ENCODE measurements around the gene ANKHD1. TPM values are rescaled to one million over a fixed set of nuclear protein-coding genes. Genes with fewer than 3 reads are reported as not detected.
"Not testable (repeated sequence)": the region's sequence is repeated elsewhere in the genome, so short reads cannot be mapped to it uniquely, and the experiment has no call there.

Gene ANKHD1
- total and polyA plus RNA-seq, 2 experiments from 2014 or later = 26.1 to 27.9 TPM

DNA sequence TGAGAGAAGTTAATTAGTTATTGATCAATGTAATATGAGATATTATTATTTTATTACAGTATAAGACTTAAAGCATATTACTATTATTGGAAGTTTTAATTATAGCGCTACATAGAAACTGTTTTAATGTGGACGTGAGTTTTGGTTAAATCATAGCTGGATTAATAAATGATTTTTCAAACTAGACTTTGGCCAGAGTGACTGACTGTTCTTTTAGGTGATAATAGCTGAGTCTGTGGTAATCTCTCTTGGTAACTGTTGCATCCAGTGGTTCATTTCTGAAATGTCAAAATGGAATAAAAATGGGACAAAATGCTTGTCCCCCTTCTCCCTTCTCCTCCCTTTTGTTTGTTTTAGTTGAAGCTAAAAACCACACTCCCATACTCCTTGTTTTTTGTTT, 28.1 kb downstream of the ANKHD1 start:
- Histone ChIP-seq H3K36me3 (ENCODE audit: low read depth) (no peaks in the 10 kb centered on the region), H3K9ac (no peak overlapping the region), H3K4me2 (ENCODE audit: unreplicated experiment) (no peak overlapping the region), H3K79me2 (ENCODE audit: insufficient read depth) (peaks cover 86% of the 10 kb centered on the region), H3K9me3 (ENCODE audit: low read depth) (no peaks in the 10 kb centered on the region), H3F3A (ENCODE audit: insufficient read depth) (peaks cover 11% of the 10 kb centered on the region; the same call in 1 of the 2 replicates), H3K27me3 (replicated peaks; ENCODE audit: insufficient read depth) (no peaks in the 10 kb centered on the region), H3K27ac (no peak overlapping the region), H3K4me3 (no peak overlapping the region), H4K20me1 (ENCODE audit: insufficient read depth) (no peaks in the 10 kb centered on the region), H3K9me2 (ENCODE audit: insufficient read depth) (no peaks in the 10 kb centered on the region), H3K4me1 (ENCODE audit: insufficient read depth) (no peaks in the 10 kb centered on the region), H2AFZ (no peak overlapping the region)
- WGBS, 2 experiments (ENCODE audit: low coverage in 1 of 2, low lambda C conversion rate in 2 of 2, missing lambda C conversion rate in 2 of 2) = 97 to 98% methylated on average over 2 of the region's 2 CpGs
- DNase-seq = no peak
- in situ Hi-C loops (cut with MboI) = no loop called here
- TF ChIP-seq EZH2phosphoT487 (IDR thresholded peaks at IDR 0.05; ENCODE audit: insufficient read depth, low read depth) (no peak), EZH2 (IDR thresholded peaks at IDR 0.05; ENCODE audit: insufficient read depth, poor library complexity, severe bottlenecking) (no peak)

DNA sequence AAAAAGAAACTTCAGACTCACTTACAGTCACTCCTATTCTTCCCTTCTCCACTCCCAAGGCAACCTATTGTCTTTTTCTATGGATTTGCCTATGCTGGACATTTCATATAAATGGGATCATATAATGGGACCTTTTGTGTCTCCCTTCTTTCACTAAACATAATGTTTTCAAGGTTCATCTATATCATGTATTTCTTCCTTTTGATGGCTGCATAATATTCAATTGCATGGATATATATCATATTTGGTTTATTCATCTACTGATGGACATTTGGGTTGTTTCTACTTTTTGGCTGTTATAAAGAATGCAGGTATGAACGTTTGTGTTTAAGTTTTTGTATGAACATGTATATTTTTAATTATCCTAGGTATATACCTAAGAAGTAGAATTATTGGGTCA, 30.6 kb downstream of the ANKHD1 start:
- Histone ChIP-seq H3F3A (ENCODE audit: insufficient read depth) (peaks cover 11% of the 10 kb centered on the region; the same call in 1 of the 2 replicates), H3K27me3 (replicated peaks; ENCODE audit: insufficient read depth) (no peaks in the 10 kb centered on the region), H3K36me3 (ENCODE audit: low read depth) (peaks cover 7% of the 10 kb centered on the region; the same call in 1 of the 2 replicates), H3K9me2 (ENCODE audit: insufficient read depth) (no peaks in the 10 kb centered on the region), H3K4me1 (ENCODE audit: insufficient read depth) (no peaks in the 10 kb centered on the region), H3K4me3 (no peak overlapping the region), H3K9me3 (ENCODE audit: low read depth) (no peaks in the 10 kb centered on the region), H3K9ac (no peak overlapping the region), H3K27ac (no peak overlapping the region), H3K4me2 (ENCODE audit: unreplicated experiment) (no peak overlapping the region), H4K20me1 (ENCODE audit: insufficient read depth) (0 out of 2 replicates have a peak, but pooled peaks cover 3% of the 10 kb centered on the region), H2AFZ (no peak overlapping the region), H3K79me2 (ENCODE audit: insufficient read depth) (peaks cover 89% of the 10 kb centered on the region)
- in situ Hi-C loops (cut with MboI) = no loop called here
- DNase-seq = no peak
- WGBS, 2 experiments (ENCODE audit: low coverage in 1 of 2, low lambda C conversion rate in 2 of 2, missing lambda C conversion rate in 2 of 2) = 42 to 51% methylated on average over 1 of the region's 1 CpG
- TF ChIP-seq EZH2phosphoT487 (IDR thresholded peaks at IDR 0.05; ENCODE audit: insufficient read depth, low read depth) (no peak), EZH2 (IDR thresholded peaks at IDR 0.05; ENCODE audit: insufficient read depth, poor library complexity, severe bottlenecking) (no peak)

DNA sequence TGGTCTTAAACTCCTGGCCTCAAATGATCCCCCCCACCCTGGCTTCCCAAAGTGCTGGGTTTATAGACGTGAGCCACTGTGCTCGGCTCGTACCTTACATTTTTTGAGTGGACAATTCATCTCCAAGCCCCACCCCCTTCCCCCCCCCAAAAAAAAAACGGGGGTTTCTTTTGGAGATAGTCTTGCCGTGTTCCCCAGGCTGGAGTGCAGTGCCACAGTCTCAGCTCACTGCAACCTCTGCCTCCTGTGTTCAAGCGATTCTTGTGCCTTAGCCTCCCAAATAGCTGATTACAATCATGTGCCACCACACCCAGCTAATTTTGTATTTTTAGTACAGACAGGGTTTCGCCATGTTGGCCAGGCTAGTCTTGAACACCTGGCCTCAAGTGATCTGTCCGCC, 31.3 kb downstream of the ANKHD1 start:
- 86 to 87% methylated on average over 5 to 8 of the region's 8 CpGs for WGBS, 2 experiments (ENCODE audit: low coverage in 1 of 2, low lambda C conversion rate in 2 of 2, missing lambda C conversion rate in 2 of 2)
- peaks cover 96% of the 10 kb centered on the region for H3K79me2 ChIP-seq (ENCODE audit: insufficient read depth)
- H3K9me3 ChIP-seq (ENCODE audit: low read depth) = no peaks in the 10 kb centered on the region

DNA sequence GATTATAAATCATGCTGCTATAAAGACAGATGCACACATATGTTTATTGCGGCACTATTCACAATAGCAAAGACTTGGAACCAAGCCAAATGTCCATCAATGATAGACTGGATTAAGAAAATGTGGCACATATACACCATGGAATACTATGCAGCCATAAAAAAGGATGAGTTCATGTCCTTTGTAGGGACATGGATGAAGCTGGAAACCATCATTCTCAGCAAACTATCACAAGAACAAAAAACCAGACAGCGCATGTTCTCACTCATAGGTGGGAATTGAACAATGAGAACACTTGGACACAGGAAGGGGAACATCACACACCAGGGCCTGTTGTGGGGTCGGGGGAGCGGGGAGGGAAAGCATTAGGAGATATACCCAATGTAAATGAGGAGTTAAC, 55.7 kb downstream of the ANKHD1 start:
- H3K4me3 ChIP-seq; H3K9ac ChIP-seq; H3K79me2 ChIP-seq (ENCODE audit: insufficient read depth); H3F3A ChIP-seq (ENCODE audit: insufficient read depth); H3K27me3 ChIP-seq (replicated peaks; ENCODE audit: insufficient read depth); H3K4me2 ChIP-seq (ENCODE audit: unreplicated experiment); H3K27ac ChIP-seq; in situ Hi-C loops (cut with MboI); H4K20me1 ChIP-seq (ENCODE audit: insufficient read depth); DNase-seq; H3K9me2 ChIP-seq (ENCODE audit: insufficient read depth); H2AFZ ChIP-seq; H3K4me1 ChIP-seq (ENCODE audit: insufficient read depth); H3K9me3 ChIP-seq (ENCODE audit: low read depth): not testable (repeated sequence)
- WGBS, 2 experiments (ENCODE audit: low coverage in 1 of 2, low lambda C conversion rate in 2 of 2, missing lambda C conversion rate in 2 of 2) = 90 to 99% methylated on average over 4 of the region's 4 CpGs
- peaks cover 17% of the 10 kb centered on the region; the same call in 1 of the 2 replicates for H3K36me3 ChIP-seq (ENCODE audit: low read depth)

More for the DNA sequence above, 31.3 kb downstream of the ANKHD1 start:
- Histone ChIP-seq H3K36me3 (ENCODE audit: low read depth) (peaks cover 8% of the 10 kb centered on the region; the same call in 1 of the 2 replicates), H2AFZ (no peak overlapping the region), H3K9ac (no peak overlapping the region), H4K20me1 (ENCODE audit: insufficient read depth) (0 out of 2 replicates have a peak, but pooled peaks cover 3% of the 10 kb centered on the region), H3K4me2 (ENCODE audit: unreplicated experiment) (no peak overlapping the region), H3K27me3 (replicated peaks; ENCODE audit: insufficient read depth) (no peaks in the 10 kb centered on the region), H3K9me2 (ENCODE audit: insufficient read depth) (no peaks in the 10 kb centered on the region), H3K27ac (no peak overlapping the region), H3F3A (ENCODE audit: insufficient read depth) (peaks cover 11% of the 10 kb centered on the region; the same call in 1 of the 2 replicates), H3K4me1 (ENCODE audit: insufficient read depth) (no peaks in the 10 kb centered on the region), H3K4me3 (no peak overlapping the region)
- TF ChIP-seq EZH2phosphoT487 (IDR thresholded peaks at IDR 0.05; ENCODE audit: insufficient read depth, low read depth) (no peak), EZH2 (IDR thresholded peaks at IDR 0.05; ENCODE audit: insufficient read depth, poor library complexity, severe bottlenecking) (no peak)
- DNase-seq = no peak
- in situ Hi-C loops (cut with MboI) = no loop called here
